Activated T-cell treated with anti-CD3 and anti-CD28 coated beads for 4 hours (primary cell): Measurements from ENCODE around the gene ARHGAP1.

Source experiments
- DNase-seq: peaks from one replicate; pipeline ENCODE4 v3.0.0-alpha.2; 2020

Gene ARHGAP1

DNA sequence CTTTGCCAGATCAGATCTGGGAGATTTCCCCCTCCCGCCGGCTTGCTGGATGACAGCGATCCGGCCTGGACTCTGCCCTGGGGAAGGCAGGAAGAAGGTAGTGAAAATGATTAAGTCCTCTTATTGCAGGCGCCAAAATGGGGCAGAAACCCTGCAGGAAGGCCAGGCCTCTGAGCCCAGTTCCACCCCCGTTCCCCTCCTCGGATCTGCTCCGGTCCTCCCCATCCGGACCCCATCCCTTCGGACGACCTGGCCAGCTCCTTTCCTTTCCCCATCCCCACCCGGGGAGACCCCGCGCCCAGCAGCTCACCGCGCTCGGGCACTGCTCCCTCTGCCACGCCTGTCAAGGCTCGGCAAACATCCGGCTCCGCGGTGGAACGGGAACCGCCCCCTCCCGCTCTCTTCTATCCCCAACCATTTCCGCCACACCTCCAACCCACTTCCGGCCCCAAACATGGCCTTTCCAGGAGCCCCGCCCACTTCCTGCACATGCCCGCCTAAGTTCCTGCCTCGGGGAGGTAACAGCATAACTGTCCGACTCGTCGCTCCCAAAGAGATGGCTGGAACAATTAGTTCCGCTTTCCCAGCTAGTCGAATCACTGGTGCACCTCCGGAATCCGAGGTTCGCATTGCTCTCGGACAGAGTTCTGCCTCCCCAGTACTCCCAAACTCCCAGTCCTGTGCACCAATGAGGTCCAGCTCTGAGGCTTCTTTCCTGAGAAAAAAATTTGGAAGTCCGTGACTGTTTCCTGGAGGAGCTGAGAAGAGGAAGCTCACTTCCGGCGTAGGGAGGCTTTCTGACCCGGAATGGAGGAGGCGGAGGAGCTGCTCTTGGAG, at the start of gene ARHGAP1, which contains the start of gene ZNF408:
Gene ARHGAP1 (minus strand): TSS at position 379 of the 837 bp plus-strand sequence. CDS start 4,512 bp downstream, outside the sequence.
Gene ZNF408 (plus strand): TSS at position 791 of the 837 bp plus-strand sequence. CDS start 17 bp downstream, at position 808.
- DNase-seq: peak; percentile 99

GRCh38 chr11:46747150-46747549, 46.7 kb upstream of the ARHGAP1 start:
- DNase-seq: no peak

- DNase-seq: no peak
Observed at GRCh38 chr11:46745995-46746394, 45.6 kb upstream of the ARHGAP1 start.

DNA sequence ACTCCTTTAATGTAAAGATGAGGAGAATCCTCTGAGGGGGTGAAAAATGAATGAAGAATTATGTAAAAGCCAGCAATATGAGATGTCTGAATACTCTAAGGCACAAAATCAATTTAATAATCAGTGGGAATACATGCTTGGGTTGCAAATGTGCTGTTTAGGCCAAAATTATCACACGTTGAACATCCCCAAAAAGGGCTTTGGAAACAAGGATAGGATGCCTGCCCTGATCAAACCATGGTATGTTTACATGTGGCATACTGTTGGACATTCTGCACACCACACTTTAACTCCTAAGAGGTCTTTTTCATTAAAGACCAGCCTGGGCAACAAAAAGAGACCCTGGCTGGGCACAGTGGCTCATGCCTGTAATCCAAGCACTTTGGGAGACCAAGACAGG, 44.9 kb upstream of the ARHGAP1 start:
- no peak for DNase-seq

GRCh38 chr11:46743693-46744339, 43.4 kb upstream of the ARHGAP1 start:
- no peak for DNase-seq

DNA sequence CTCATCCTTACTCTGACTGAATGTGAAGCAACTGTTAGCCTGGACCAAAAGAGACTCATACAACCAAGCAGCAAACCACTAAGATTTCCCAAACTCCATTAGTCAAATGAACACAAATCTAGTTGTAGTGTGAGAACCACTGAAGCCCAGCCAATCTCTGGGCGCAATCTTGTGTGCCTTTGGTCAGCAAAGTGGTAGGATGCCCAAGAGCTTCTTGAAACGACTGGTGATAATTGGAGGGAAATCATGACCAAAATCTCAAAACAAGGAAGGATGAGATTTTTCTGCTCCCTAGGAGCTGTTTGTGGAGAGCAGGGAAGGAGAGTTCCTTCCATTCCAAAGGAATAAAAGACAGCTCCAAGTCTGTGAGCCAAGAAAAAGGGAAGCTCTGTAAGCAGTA, 42.6 kb upstream of the ARHGAP1 start:
- DNase-seq: no peak

DNA sequence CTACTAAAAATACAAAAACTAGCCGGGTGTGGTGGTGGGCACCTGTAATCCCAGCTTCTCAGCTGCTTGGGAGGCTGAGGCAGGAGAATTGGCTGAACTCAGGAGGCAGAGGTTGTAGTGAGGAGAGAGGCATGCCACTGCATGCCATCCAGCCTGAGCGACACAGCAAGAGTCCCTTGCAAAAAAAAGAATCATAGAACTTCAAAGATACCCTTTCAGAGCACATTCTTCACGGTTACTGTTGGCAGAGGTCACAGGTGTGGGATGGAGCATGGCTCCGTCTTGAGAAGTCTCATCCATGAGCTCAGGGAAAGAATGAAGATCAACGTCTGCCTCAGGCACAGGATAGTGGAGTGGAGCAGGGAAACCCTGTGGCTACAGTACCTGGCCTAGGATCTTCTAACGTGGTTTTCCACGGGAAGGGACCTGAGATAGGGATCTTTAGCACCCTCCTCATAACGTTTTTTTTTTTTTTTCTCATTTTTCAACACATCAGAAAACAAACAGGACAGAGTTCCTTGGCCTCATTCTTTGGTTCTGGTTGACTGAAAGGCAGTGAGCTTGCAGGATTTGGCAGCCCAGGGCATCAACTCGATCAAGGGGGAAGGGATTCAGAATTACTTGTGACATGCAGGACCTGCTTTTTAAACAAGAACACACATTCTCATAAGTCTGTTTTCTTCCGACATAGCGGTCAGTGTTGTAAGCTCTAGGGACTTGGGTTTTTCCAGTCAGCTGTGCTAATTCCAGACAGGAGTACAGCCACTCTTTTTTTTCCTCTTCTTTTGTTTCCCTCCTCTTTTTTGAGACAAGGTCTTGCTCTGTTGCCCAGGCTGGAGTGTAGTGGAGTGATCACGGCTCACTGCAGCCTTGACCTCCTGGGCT, 41.4 kb upstream of the ARHGAP1 start:
- DNase-seq: no peak

GRCh38 chr11:46738887-46739286, 38.5 kb upstream of the ARHGAP1 start:
- no peak for DNase-seq

- no peak for DNase-seq
Observed at GRCh38 chr11:46737699-46738098, 37.3 kb upstream of the ARHGAP1 start.

- DNase-seq: no peak
Observed at GRCh38 chr11:46736615-46737014, 36.2 kb upstream of the ARHGAP1 start.

GRCh38 chr11:46736146-46736545, 35.7 kb upstream of the ARHGAP1 start:
- no peak for DNase-seq

DNA sequence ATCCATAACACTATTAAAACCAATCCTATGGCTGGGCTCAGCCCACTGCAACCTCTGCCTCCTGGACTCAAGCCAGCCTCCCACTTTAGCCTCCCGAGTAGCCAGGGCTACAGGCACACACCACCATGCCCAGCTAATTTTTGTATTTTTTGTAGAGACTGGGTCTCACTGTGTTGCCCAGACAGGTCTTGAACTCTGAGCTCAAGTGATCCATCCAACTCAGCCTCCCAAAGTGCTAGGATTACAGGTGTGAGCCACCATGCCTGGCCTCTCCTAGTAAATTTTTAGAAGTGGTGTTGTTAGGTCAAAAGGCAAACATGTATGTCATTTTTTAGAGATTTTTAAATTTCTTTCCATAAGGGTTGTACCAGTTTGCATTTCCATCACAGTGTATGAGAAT, 32.8 kb upstream of the ARHGAP1 start:
- DNase-seq: no peak

DNA sequence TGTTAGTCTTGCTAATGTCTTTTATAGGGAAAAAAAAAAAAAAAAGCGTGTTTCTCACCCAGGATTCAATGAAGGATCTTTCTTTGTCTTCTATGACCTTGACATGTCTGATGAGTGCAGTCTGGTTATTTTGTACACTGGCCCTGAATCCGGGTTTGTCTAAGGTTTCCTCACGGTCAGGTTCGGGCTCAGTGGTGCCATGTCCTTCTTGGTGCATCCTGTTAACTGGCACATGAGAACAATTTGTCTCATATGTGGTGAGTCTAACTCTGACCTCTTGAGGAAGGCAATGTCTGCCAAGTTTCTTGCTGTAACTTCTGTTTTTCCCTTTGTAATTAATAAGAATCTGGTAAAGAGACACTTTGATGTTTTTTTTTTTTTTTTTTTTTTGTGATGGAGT, 31.1 kb upstream of the ARHGAP1 start:
- no peak for DNase-seq

DNA sequence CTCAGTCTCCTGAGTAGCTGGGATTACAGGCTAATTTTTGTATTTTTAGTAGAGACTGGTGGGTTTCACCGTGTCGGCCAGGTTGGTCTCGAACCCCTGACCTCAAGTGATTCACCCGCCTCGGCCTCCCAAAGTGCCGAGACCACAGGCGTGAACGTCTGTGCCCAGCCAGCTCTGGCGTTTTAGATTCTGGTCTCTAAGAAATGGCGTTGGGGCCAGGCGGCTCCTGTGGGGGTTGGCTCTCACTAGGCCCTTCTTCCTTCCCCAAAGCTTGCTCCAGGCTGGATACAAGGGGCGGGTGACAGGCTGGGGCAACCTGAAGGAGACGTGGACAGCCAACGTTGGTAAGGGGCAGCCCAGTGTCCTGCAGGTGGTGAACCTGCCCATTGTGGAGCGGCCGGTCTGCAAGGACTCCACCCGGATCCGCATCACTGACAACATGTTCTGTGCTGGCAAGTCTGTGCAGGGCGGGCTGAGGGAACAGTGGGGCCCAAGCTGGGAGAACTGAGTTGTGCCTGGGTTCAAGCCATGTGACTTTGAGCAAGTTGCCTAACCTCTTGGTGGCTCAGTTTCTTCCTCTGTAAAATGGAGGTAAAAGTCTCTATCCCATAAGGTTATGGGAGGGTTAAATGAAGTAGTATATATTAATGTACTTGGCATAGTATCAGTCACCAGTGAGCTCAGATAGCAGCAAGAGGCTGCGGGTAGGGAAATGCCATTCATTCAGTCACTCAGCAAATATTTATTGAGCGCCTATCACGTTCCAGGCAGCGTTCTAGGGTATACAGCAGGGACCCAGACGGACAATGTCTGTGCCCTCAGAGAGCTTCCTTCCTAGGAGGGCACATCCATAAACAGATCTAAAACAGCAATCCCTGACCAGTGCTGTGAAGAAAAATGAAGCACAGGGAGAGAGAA, 28.9 kb upstream of the ARHGAP1 start:
- no peak for DNase-seq

DNA sequence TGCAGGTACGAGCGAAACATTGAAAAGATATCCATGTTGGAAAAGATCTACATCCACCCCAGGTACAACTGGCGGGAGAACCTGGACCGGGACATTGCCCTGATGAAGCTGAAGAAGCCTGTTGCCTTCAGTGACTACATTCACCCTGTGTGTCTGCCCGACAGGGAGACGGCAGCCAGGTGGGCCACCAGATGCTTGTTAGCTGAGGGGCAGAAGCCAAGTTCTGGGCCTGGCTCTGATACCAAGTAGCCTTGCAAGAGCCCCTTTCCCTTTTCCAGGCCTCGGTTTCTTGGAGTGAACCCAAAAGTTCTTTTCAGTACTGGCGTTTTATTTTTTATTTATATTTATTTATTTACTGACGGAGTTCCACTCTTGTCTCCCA, 28.2 kb upstream of the ARHGAP1 start:
- DNase-seq: no peak

DNA sequence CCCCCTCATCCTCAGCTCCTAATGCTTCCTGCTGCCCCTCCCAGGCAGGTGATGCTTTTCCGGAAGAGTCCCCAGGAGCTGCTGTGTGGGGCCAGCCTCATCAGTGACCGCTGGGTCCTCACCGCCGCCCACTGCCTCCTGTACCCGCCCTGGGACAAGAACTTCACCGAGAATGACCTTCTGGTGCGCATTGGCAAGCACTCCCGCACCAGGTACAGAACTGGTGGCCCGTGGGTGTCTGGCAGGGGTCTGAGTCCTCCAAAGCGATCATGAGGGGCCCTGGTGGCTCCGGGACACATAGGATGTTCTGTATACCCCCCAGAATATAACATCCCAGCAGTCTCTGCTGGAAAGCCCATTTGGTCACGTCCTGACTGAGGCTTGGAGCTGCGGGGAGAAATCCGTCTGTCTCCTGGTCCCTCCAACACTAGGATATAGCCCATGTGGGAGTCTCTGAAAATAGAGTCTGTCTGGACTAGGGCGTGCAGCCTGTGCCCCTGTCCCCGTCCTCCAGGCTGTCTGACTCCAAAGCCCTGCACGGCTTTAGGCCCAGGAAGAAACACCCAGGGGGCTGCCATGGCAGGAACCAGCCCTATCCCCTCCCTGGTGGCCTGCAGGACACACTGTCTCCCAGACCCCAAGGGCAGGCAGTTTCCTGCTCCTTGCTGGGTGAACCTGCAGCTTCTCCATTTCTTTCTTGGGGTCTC, 27.7 kb upstream of the ARHGAP1 start:
- no peak for DNase-seq

DNA sequence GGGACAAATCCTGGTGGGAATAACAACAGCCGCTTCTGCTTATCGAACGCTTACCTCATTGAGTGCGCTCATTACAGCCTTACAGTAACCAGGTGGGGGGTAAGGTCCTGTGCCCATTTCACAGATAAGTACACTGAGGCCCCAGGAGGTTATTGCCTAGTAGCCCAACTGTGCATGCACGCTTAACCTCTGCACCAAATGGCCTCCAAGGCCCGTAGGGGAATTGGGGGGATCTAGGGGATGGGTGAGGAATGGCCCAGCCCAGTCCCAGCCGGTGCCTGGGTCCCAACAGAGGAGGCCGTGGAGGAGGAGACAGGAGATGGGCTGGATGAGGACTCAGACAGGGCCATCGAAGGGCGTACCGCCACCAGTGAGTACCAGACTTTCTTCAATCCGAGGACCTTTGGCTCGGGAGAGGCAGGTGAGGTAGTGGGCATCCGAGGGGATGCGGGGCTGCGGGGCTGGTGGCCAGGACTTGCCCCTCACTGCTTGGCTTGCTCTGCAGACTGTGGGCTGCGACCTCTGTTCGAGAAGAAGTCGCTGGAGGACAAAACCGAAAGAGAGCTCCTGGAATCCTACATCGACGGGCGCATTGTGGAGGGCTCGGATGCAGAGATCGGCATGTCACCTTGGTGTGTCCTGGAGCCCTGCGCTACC, 25.9 kb upstream of the ARHGAP1 start:
- no peak for DNase-seq

DNA sequence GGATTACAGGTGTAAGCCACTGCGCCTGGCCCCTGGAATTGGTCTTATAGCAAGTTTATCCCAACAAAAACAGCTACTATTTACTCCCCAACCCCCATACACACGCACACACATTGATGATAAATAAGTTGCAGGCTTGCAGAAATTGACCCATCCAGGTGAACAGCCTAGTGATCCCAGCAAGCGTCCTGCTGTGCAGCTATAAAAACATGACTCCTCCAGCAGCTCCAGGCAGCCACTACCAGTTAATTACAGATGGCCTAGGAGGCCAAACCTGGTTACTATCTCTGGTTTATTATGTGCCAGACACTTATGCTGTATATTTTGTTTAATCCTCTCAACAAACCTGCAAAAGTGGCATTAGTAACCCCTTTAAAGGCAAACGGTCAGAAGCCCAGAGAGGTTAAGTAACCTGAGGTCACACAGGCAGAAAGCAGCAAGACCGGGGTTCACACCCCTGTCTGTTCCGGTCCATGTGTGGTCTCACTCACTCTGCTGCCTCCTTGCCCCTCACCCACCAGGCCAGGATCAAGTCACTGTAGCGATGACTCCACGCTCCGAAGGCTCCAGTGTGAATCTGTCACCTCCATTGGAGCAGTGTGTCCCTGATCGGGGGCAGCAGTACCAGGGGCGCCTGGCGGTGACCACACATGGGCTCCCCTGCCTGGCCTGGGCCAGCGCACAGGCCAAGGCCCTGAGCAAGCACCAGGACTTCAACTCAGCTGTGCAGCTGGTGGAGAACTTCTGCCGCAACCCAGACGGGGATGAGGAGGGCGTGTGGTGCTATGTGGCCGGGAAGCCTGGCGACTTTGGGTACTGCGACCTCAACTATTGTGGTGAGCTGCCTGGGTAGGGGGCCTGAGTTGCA, 25.2 kb upstream of the ARHGAP1 start:
- no peak for DNase-seq

DNA sequence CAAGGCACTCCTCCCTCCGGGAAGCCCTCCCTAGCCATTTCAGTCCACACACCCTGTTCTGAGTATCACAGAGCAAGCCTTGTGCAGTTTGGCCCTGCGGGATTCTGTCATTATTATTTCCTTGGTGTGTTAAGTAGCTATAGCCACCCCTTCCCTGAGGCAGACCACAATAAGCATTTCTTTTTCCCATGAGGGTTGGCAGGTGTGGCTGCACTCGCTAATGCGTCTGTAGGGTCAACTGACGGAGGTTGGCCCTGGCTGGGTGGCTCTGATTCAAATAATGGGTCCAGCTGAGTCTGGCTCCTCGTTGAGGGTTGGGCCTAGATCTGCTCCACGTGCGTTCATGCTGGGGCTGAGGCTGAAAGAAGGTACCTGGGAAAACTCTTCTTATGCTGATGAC, 23.7 kb upstream of the ARHGAP1 start:
- DNase-seq: no peak

- no peak for DNase-seq
Observed at GRCh38 chr11:46723359-46723680, 22.9 kb upstream of the ARHGAP1 start.
